ENCODE measurements around the gene PRAMEF33. TPM values are rescaled to one million over a fixed set of nuclear protein-coding genes. Genes with fewer than 3 reads are reported as not detected.
"Not testable (repeated sequence)": the region's sequence is repeated elsewhere in the genome, so short reads cannot be mapped to it uniquely, and the experiment has no call there.

PRAMEF33 gene
- total RNA-seq, 1 donor from 2014 or later = not detected

- not testable (repeated sequence) for H3K79me2 ChIP-seq (ENCODE audit: low read depth); H3K27me3 Mint-ChIP-seq (ENCODE audit: insufficient read depth, low read depth); H3K4me2 ChIP-seq; DNase-seq (ENCODE audit: low spot score); H4K20me1 ChIP-seq (ENCODE audit: low read depth); H3K27ac ChIP-seq; H2AFZ ChIP-seq (replicated peaks); H3K27me3 ChIP-seq; H3K4me3 ChIP-seq; H3K4me3 Mint-ChIP-seq; H3K36me3 ChIP-seq; H3K9me3 ChIP-seq (ENCODE audit: low read depth); H3K27ac Mint-ChIP-seq; H3F3A ChIP-seq (ENCODE audit: low read depth); H3K36me3 Mint-ChIP-seq; H3K9me3 Mint-ChIP-seq; H3K9ac ChIP-seq; H3K4me1 ChIP-seq; H3K4me1 Mint-ChIP-seq
- TF ChIP-seq CTCF (IDR thresholded peaks at IDR 0.05) = peak; percentile 34
Measured at GRCh38 chr1:13354475-13354874, 51.1 kb downstream of the PRAMEF33 start.

DNA sequence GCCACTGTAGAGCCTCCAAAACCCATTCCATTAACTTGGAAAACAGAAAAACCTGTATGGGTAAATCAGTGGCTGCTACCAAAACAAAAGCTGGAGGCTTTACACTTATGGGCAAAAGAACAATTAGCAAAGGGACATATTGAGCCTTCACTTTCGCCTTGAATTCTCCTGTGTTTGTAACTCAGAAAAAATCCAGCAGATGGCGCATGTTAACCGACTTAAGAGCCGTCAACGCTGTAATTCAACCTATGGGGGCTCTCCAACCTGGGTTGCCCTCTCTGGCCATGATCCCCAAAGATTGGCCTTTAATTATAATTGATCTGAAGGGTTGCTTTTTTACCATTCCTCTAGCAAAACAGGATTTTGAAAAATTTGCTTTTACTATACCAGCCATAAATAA lies 53.4 kb downstream of the PRAMEF33 start:
- not testable (repeated sequence) for H3K4me1 ChIP-seq; H3K27ac ChIP-seq; H3K4me1 Mint-ChIP-seq; H3K4me3 ChIP-seq; H3F3A ChIP-seq (ENCODE audit: low read depth); H3K27ac Mint-ChIP-seq; H3K9me3 ChIP-seq (ENCODE audit: low read depth); H3K27me3 ChIP-seq; H3K4me2 ChIP-seq; H3K9ac ChIP-seq; H2AFZ ChIP-seq (replicated peaks); H3K79me2 ChIP-seq (ENCODE audit: low read depth); H3K4me3 Mint-ChIP-seq; H3K9me3 Mint-ChIP-seq; H3K27me3 Mint-ChIP-seq (ENCODE audit: insufficient read depth, low read depth); H3K36me3 ChIP-seq; H3K36me3 Mint-ChIP-seq; H4K20me1 ChIP-seq (ENCODE audit: low read depth)
- DNase-seq (ENCODE audit: low spot score) = peak; percentile 75
- peak; percentile 68 for TF ChIP-seq CTCF (IDR thresholded peaks at IDR 0.05)

Small RNA genes within 50 kb of the gene (small RNA-seq; reads per million reads assigned to genes)
- gene RNU6-771P = not detected

Other genes starting within 250 kb of the PRAMEF33 start
- not detected in 2 replicates for gene PRAMEF27, start 247.0 kb upstream of the PRAMEF33 start, total RNA-seq (ENCODE audit: low replicate concordance)
- gene HNRNPCL3, start 242.8 kb upstream of the PRAMEF33 start, total RNA-seq (ENCODE audit: low replicate concordance) = not detected in 2 replicates
- not detected in 2 replicates for gene PRAMEF25, start 232.8 kb upstream of the PRAMEF33 start, total RNA-seq (ENCODE audit: low replicate concordance)
- gene HNRNPCL2, start 186.7 kb upstream of the PRAMEF33 start, total RNA-seq (ENCODE audit: low replicate concordance) = not detected in 2 replicates
- not detected in 2 replicates for gene PRAMEF26, start 147.5 kb upstream of the PRAMEF33 start, total RNA-seq (ENCODE audit: low replicate concordance)
- not detected in 2 replicates for gene HNRNPCL4, start 137.9 kb upstream of the PRAMEF33 start, total RNA-seq (ENCODE audit: low replicate concordance)
- gene PRAMEF9, start 131.7 kb upstream of the PRAMEF33 start, total RNA-seq (ENCODE audit: low replicate concordance) = not detected in 2 replicates
- gene PRAMEF13, start 102.1 kb upstream of the PRAMEF33 start, total RNA-seq (ENCODE audit: low replicate concordance) = not detected in 2 replicates
- gene PRAMEF18, start 77.4 kb upstream of the PRAMEF33 start, total RNA-seq (ENCODE audit: low replicate concordance) = not detected in 2 replicates
- gene PRAMEF5, start 49.3 kb upstream of the PRAMEF33 start, total RNA-seq (ENCODE audit: low replicate concordance) = not detected in 2 replicates
- not detected in 2 replicates for gene PRAMEF8, start 18.4 kb upstream of the PRAMEF33 start, total RNA-seq (ENCODE audit: low replicate concordance)
- gene PRAMEF15, start 12.0 kb downstream of the PRAMEF33 start, total RNA-seq (ENCODE audit: low replicate concordance) = not detected in 2 replicates
- not detected in 2 replicates for gene PRAMEF14, start 43.6 kb downstream of the PRAMEF33 start, total RNA-seq (ENCODE audit: low replicate concordance)
- not detected in 2 replicates for gene PRAMEF19, start 68.4 kb downstream of the PRAMEF33 start, total RNA-seq (ENCODE audit: low replicate concordance)
- not detected in 2 replicates for gene PRAMEF17, start 86.1 kb downstream of the PRAMEF33 start, total RNA-seq (ENCODE audit: low replicate concordance)
- gene PRAMEF20, start 106.9 kb downstream of the PRAMEF33 start, total RNA-seq (ENCODE audit: low replicate concordance) = not detected in 2 replicates
- not detected in 2 replicates for gene LRRC38, start 210.5 kb downstream of the PRAMEF33 start, total RNA-seq (ENCODE audit: low replicate concordance)